GM23338 (cell line): ENCODE results near the gene PSD.

Source experiments
- EZH2 ChIP-seq: fragments of 200-600 bp; sonication (generic); IDR thresholded peaks from one replicate; pipeline ENCODE4 v1.8.0; 2017; ENCODE audit warnings: antibody characterized with exemption, mild to moderate bottlenecking, low read depth; ENCODE audit not compliant: unreplicated experiment
- TF ChIP-seq, protein P1 (sequence below): IDR thresholded peaks from one replicate; pipeline ENCODE4 v1.6.1; 2018; ENCODE audit warnings: antibody characterized with exemption; ENCODE audit not compliant: unreplicated experiment
- TF ChIP-seq, protein P2 (sequence below), 2 experiments: fragments of 200-600 bp in 1 of 2; sonication (generic) in 1 of 2; conservative IDR thresholded peaks; 2 replicates each; pipeline versions ENCODE4 v1.5.1 to v1.6.1; 2016 to 2017; ENCODE audit warnings: antibody characterized with exemption in 2 of 2, low read depth in 2 of 2, mild to moderate bottlenecking in 2 of 2, moderate library complexity in 1 of 2

DNA sequence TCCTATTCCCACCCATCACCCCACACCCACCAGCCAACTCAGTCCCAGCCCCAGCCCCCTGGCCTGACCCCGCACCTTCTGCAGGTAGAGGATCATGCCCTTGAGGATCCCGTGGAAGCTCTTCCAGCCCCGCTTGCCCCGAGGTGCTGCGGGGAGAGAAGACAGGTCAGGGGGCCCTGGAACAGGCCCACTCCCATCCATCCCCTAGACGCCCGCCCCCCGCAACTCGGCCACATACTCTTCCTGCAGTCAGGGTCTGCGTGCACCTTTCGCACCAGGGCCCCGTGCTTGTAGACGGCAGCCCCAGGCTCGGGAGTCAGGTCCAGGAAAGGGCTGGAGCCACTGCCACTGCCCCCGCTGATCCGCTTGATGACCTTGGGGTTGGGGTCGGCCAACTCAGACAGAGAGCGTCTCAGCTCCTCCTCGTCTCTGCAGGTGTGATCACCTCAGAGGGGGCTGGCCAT lies 13.4 kb downstream of the PSD start:
- TF ChIP-seq, protein P1, sequence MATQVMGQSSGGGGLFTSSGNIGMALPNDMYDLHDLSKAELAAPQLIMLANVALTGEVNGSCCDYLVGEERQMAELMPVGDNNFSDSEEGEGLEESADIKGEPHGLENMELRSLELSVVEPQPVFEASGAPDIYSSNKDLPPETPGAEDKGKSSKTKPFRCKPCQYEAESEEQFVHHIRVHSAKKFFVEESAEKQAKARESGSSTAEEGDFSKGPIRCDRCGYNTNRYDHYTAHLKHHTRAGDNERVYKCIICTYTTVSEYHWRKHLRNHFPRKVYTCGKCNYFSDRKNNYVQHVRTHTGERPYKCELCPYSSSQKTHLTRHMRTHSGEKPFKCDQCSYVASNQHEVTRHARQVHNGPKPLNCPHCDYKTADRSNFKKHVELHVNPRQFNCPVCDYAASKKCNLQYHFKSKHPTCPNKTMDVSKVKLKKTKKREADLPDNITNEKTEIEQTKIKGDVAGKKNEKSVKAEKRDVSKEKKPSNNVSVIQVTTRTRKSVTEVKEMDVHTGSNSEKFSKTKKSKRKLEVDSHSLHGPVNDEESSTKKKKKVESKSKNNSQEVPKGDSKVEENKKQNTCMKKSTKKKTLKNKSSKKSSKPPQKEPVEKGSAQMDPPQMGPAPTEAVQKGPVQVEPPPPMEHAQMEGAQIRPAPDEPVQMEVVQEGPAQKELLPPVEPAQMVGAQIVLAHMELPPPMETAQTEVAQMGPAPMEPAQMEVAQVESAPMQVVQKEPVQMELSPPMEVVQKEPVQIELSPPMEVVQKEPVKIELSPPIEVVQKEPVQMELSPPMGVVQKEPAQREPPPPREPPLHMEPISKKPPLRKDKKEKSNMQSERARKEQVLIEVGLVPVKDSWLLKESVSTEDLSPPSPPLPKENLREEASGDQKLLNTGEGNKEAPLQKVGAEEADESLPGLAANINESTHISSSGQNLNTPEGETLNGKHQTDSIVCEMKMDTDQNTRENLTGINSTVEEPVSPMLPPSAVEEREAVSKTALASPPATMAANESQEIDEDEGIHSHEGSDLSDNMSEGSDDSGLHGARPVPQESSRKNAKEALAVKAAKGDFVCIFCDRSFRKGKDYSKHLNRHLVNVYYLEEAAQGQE, result no peak
- TF ChIP-seq, protein P2, sequence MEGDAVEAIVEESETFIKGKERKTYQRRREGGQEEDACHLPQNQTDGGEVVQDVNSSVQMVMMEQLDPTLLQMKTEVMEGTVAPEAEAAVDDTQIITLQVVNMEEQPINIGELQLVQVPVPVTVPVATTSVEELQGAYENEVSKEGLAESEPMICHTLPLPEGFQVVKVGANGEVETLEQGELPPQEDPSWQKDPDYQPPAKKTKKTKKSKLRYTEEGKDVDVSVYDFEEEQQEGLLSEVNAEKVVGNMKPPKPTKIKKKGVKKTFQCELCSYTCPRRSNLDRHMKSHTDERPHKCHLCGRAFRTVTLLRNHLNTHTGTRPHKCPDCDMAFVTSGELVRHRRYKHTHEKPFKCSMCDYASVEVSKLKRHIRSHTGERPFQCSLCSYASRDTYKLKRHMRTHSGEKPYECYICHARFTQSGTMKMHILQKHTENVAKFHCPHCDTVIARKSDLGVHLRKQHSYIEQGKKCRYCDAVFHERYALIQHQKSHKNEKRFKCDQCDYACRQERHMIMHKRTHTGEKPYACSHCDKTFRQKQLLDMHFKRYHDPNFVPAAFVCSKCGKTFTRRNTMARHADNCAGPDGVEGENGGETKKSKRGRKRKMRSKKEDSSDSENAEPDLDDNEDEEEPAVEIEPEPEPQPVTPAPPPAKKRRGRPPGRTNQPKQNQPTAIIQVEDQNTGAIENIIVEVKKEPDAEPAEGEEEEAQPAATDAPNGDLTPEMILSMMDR (conservative IDR thresholded peaks at IDR 0.05; ENCODE audit: low read depth in 2 of 2), result no peak
- TF ChIP-seq EZH2, result no peak
